ENCODE measurements around the gene IFNA10.
"Not testable (repeated sequence)": the region's sequence is repeated elsewhere in the genome, so short reads cannot be mapped to it uniquely, and the experiment has no call there.

IFNA10 gene

DNA sequence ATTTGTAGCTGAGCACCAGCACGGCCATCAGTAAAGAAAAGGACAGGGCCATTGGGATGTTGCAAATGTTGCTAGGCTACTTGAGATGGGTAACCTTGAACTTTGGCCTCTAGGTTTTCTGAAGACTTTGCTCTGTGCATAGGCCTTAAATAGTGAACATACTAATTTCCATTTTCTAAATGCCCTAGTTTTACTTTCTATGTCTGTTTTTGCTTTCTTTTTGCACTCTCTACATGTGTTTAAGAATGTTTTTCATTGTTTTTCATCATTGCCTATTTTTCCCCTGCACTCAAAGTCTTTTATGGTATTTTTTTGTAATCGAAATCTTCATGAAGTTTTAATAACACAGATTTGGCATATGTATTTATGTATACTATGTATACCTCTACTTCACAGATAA is 21.2 kb upstream of the IFNA10 start, which contains the start of gene IFNA17:
Gene IFNA17 (minus strand): TSS at position 101 of the 400 bp plus-strand sequence. CDS start 49 bp downstream, at position 52.
- TF ChIP-seq, protein P1, sequence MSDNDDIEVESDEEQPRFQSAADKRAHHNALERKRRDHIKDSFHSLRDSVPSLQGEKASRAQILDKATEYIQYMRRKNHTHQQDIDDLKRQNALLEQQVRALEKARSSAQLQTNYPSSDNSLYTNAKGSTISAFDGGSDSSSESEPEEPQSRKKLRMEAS (IDR thresholded peaks at IDR 0.05): no peak
- TF ChIP-seq EGR1 (IDR thresholded peaks at IDR 0.05): no peak
- TF ChIP-seq TEAD4 (IDR thresholded peaks at IDR 0.05): no peak

DNA sequence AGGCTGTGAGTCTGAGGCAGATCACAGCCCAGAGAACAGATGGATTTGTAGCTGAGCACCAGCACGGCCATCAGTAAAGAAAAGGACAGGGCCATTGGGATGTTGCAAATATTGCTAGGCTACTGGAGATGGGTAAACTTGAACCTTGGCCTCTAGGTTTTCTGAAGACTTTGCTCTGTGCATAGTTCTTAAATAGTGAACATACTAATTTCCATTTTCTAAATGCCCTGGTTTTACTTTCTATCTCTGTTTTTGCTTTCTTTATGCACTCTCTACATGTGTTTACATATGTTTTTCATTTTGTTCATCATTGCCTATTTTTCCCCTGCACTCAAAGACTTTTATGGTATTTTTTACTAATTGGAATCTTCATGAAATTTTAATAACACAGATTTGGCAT is 10.3 kb upstream of the IFNA10 start, which contains the start of gene IFNA16:
Gene IFNA16 (minus strand): TSS at position 101 of the 400 bp plus-strand sequence. CDS start 6 bp downstream, at position 95.
- TF ChIP-seq EGR1 (IDR thresholded peaks at IDR 0.05); REST (IDR thresholded peaks at IDR 0.05; ENCODE audit: low read depth); FOXM1 (IDR thresholded peaks at IDR 0.05; ENCODE audit: borderline replicate concordance, low read depth): not testable (repeated sequence)

- TF ChIP-seq RAD21 (IDR thresholded peaks at IDR 0.05; ENCODE audit: low read depth): peak; percentile 49
These were observed 6.7 kb upstream of the IFNA10 start for GRCh38 chr9:21213411-21214326.

- TF ChIP-seq TAF1 (IDR thresholded peaks at IDR 0.05; ENCODE audit: low read depth) (no peak), REST (IDR thresholded peaks at IDR 0.05; ENCODE audit: low read depth) (no peak), YY1 (IDR thresholded peaks at IDR 0.05; ENCODE audit: low read depth) (no peak), TEAD4 (IDR thresholded peaks at IDR 0.05) (no peak)
- TF ChIP-seq, protein P1 (IDR thresholded peaks at IDR 0.05): no peak
These were observed 3.4 kb upstream of the IFNA10 start for GRCh38 chr9:21210311-21210710.

- TF ChIP-seq, protein P1 (IDR thresholded peaks at IDR 0.05): no peak
- TF ChIP-seq ZBTB7A (IDR thresholded peaks at IDR 0.05; ENCODE audit: low read depth): no peak
- no peak for TF ChIP-seq YY1 (IDR thresholded peaks at IDR 0.05; ENCODE audit: low read depth)
- TF ChIP-seq TCF12 (IDR thresholded peaks at IDR 0.05; ENCODE audit: low read depth): no peak
- no peak for TF ChIP-seq TAF1 (IDR thresholded peaks at IDR 0.05; ENCODE audit: low read depth)
- TF ChIP-seq EP300 (IDR thresholded peaks at IDR 0.05; ENCODE audit: borderline replicate concordance): no peak
- no peak for TF ChIP-seq REST (IDR thresholded peaks at IDR 0.05; ENCODE audit: low read depth)
- no peak for TF ChIP-seq FOXM1 (IDR thresholded peaks at IDR 0.05; ENCODE audit: borderline replicate concordance, low read depth)
- TF ChIP-seq EGR1 (IDR thresholded peaks at IDR 0.05): no peak
- TF ChIP-seq NFIC (IDR thresholded peaks at IDR 0.05): no peak
These were observed 1.7 kb downstream of the IFNA10 start for GRCh38 chr9:21205204-21205603.

- not testable (repeated sequence) for TF ChIP-seq ZBTB7A (IDR thresholded peaks at IDR 0.05; ENCODE audit: low read depth); EGR1 (IDR thresholded peaks at IDR 0.05); TCF12 (IDR thresholded peaks at IDR 0.05; ENCODE audit: low read depth)
These were observed 4.8 kb downstream of the IFNA10 start, which contains the start of gene IFNA7 for GRCh38 chr9:21202105-21202504. Gene IFNA7, minus strand, starts transcription at chr9:21202205. Its CDS starts 40 bp downstream, at chr9:21202165.

Measured in Ishikawa (cell line).